Measurements from ENCODE around the gene PLPPR5.
"Not testable (repeated sequence)": the region's sequence is repeated elsewhere in the genome, so short reads cannot be mapped to it uniquely, and the experiment has no call there.

The PLPPR5 gene

GRCh38 chr1:98919211-98919610 lies 85.5 kb downstream of the PLPPR5 start:
- DNase-seq (ENCODE audit: low read depth) = peak; percentile 30

GRCh38 chr1:98914547-98914946 lies 90.1 kb downstream of the PLPPR5 start:
- no peak for DNase-seq (ENCODE audit: low read depth)

GRCh38 chr1:98910827-98911226 lies 93.8 kb downstream of the PLPPR5 start:
- DNase-seq (ENCODE audit: low read depth) = no peak

- no peak for DNase-seq (ENCODE audit: low read depth)
Observed at GRCh38 chr1:98908980-98909379, 95.7 kb downstream of the PLPPR5 start.

- DNase-seq (ENCODE audit: low read depth) = no peak
Observed at GRCh38 chr1:98906809-98907208, 97.9 kb downstream of the PLPPR5 start.

GRCh38 chr1:98906361-98906760 lies 98.3 kb downstream of the PLPPR5 start:
- DNase-seq (ENCODE audit: low read depth) = no peak

GRCh38 chr1:98904684-98905083 lies 100.0 kb downstream of the PLPPR5 start:
- no peak for DNase-seq (ENCODE audit: low read depth)

- peak; percentile 12 for DNase-seq (ENCODE audit: low read depth)
Observed at GRCh38 chr1:98903726-98904125, 100.9 kb downstream of the PLPPR5 start.

- peak; percentile 86 for DNase-seq (ENCODE audit: low read depth)
Observed at GRCh38 chr1:98903261-98903660, 101.4 kb downstream of the PLPPR5 start.

- peak; percentile 26 for DNase-seq (ENCODE audit: low read depth)
Observed at GRCh38 chr1:98898940-98899339, 105.7 kb downstream of the PLPPR5 start.

- no peak for DNase-seq (ENCODE audit: low read depth)
Observed at GRCh38 chr1:98897479-98897878, 107.2 kb downstream of the PLPPR5 start.

- DNase-seq (ENCODE audit: low read depth) = no peak
Observed at GRCh38 chr1:98896711-98897445, 107.8 kb downstream of the PLPPR5 start.

- no peak for DNase-seq (ENCODE audit: low read depth)
Observed at GRCh38 chr1:98893371-98893770, 111.3 kb downstream of the PLPPR5 start.

- no peak for DNase-seq (ENCODE audit: low read depth)
Observed at GRCh38 chr1:98888869-98889268, 115.8 kb downstream of the PLPPR5 start.

GRCh38 chr1:98887507-98887906 lies 117.2 kb downstream of the PLPPR5 start:
- no peak for DNase-seq (ENCODE audit: low read depth)

- no peak for DNase-seq (ENCODE audit: low read depth)
Observed at GRCh38 chr1:98884864-98885263, 119.8 kb downstream of the PLPPR5 start.

- no peak for DNase-seq (ENCODE audit: low read depth)
Observed at GRCh38 chr1:98881901-98882300, 122.8 kb downstream of the PLPPR5 start.

- DNase-seq (ENCODE audit: low read depth) = not testable (repeated sequence)
Observed at GRCh38 chr1:98881234-98881633, 123.4 kb downstream of the PLPPR5 start.

- no peak for DNase-seq (ENCODE audit: low read depth)
Observed at GRCh38 chr1:98874828-98875227, 129.8 kb downstream of the PLPPR5 start.

GRCh38 chr1:98870959-98871903 lies 133.4 kb downstream of the PLPPR5 start:
- DNase-seq (ENCODE audit: low read depth) = no peak

GRCh38 chr1:98865796-98866195 lies 138.9 kb downstream of the PLPPR5 start:
- no peak for DNase-seq (ENCODE audit: low read depth)

GRCh38 chr1:98860329-98860728 lies 144.3 kb downstream of the PLPPR5 start:
- DNase-seq (ENCODE audit: low read depth) = no peak

GRCh38 chr1:98854137-98854536 lies 150.5 kb downstream of the PLPPR5 start:
- DNase-seq (ENCODE audit: low read depth) = no peak

Data from fibroblast of gingiva (primary cell).